ENCODE results near the gene SPAG16. TPM values are rescaled to one million over a fixed set of nuclear protein-coding genes. Genes with fewer than 3 reads are reported as not detected.

The SPAG16 gene
- total RNA-seq, 1 experiment from 2014 or later: 17.3 TPM

DNA sequence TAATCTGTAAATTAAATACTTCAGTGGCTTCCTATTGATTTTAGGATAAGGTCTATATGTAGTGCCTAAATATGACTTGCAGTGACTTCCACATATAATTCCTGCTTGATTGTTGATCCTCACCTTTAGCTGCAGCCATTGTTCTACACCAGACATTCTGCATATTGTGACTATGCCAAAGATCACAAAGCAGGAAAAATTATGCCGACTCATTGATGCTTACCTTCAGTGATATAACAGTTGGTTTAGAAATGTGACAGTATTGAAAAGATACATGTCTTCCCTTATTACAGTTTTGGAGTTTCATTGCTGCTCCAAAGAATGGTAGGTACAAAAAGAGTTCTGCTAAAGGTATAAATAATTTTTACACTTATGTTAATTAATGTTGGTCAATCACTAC is 12.3 kb upstream of the SPAG16 start:
- Histone ChIP-seq H2BK15ac (ENCODE audit: low read depth, low read length) (no peak overlapping the region), H2AFZ (ENCODE audit: low read length) (no peak overlapping the region), H3K9ac (ENCODE audit: extremely low read depth, insufficient read length, low read length) (no peak overlapping the region), H3K27me3 (ENCODE audit: insufficient read depth, low read length) (no peaks in the 10 kb centered on the region), H3K79me2 (ENCODE audit: insufficient read depth, low read length) (no peaks in the 10 kb centered on the region), H2BK20ac (ENCODE audit: low read depth, low read length, poor library complexity, severe bottlenecking) (no peak overlapping the region), H3K4me1 (ENCODE audit: insufficient read depth, low read length) (no peaks in the 10 kb centered on the region), H3K79me1 (ENCODE audit: insufficient read depth, low read depth, low read length, poor library complexity, severe bottlenecking) (no peaks in the 10 kb centered on the region), H3K23me2 (ENCODE audit: insufficient read length, low read depth, low read length, poor library complexity, severe bottlenecking) (no peaks in the 10 kb centered on the region), H4K5ac (ENCODE audit: insufficient read length, low read depth, low read length) (no peak overlapping the region), H3K14ac (ENCODE audit: insufficient read depth, low read length) (no peak overlapping the region), H4K91ac (ENCODE audit: insufficient read length, low read depth, low read length) (no peak overlapping the region), H2BK120ac (ENCODE audit: low read depth, low read length, poor library complexity, severe bottlenecking) (no peak overlapping the region), H3K56ac (ENCODE audit: insufficient read length, low read depth, low read length) (no peak overlapping the region), H3K4me2 (ENCODE audit: insufficient read depth, insufficient read length, low read length) (no peak overlapping the region), H3K4ac (ENCODE audit: low read depth, low read length) (no peak overlapping the region), H4K8ac (replicated peaks; ENCODE audit: insufficient read length, low read depth, low read length) (no peak overlapping the region), H4K20me1 (ENCODE audit: control insufficient read depth, insufficient read depth, insufficient read length) (no peaks in the 10 kb centered on the region), H3K23ac (ENCODE audit: insufficient read length, low read depth, low read length) (no peak overlapping the region), H3K18ac (ENCODE audit: insufficient read length, low read depth, low read length) (no peak overlapping the region), H2AK5ac (ENCODE audit: insufficient read length, low read length) (no peak overlapping the region), H3K27ac (ENCODE audit: insufficient read length, low read depth, low read length) (no peak overlapping the region), H2BK12ac (ENCODE audit: insufficient read length, low read depth, low read length) (no peak overlapping the region), H3K9me3 (ENCODE audit: control insufficient read depth, low read depth, low read length) (no peaks in the 10 kb centered on the region), H3T11ph (ENCODE audit: low read length) (no peak overlapping the region), H2BK5ac (ENCODE audit: insufficient read length, low read length) (no peak overlapping the region)
- no peaks in the 10 kb centered on the region for H3K4me1 Mint-ChIP-seq
- TF ChIP-seq CTCF (conservative IDR thresholded peaks at IDR 0.05): no peak
- DNase-seq: no peak
- no CpG with 5 or more reads among the region's 1 CpG for WGBS (ENCODE audit: extremely low coverage, insufficient read length, low lambda C conversion rate)
- H3K27me3 Mint-ChIP-seq (ENCODE audit: low read depth): no peaks in the 10 kb centered on the region
- no peak overlapping the region for H3K4me3 Mint-ChIP-seq
- no peak overlapping the region for H3K27ac Mint-ChIP-seq
- H3K36me3 Mint-ChIP-seq (ENCODE audit: insufficient read depth in 1 of 3, low read depth in 3 of 3): peaks cover under 1 to 2% (median under 1%) of the 10 kb centered on the region in 3 experiments; a peak in 2 of 7 replicates
- peaks cover 4 to 5% of the 10 kb centered on the region in 2 experiments; a peak in 4 of 5 replicates for H3K9me3 Mint-ChIP-seq

Measured in H9 (cell line).